Motor neuron (in vitro differentiated cells): ENCODE measurements around the gene SCNN1B. TPM values are rescaled to one million over a fixed set of nuclear protein-coding genes. Genes with fewer than 3 reads are reported as not detected.
"Not testable (repeated sequence)": the region's sequence is repeated elsewhere in the genome, so short reads cannot be mapped to it uniquely, and the experiment has no call there.

Source experiments
- ATAC-seq, 8 experiments: fragments of 200-7000 bp; cut with Tn5 transposase; replicated peaks in 6 of 8; 2 replicates each; pipeline ENCODE4 v1.8.0; 2021; ENCODE audit warnings: mild to moderate bottlenecking in 8 of 8, moderate library complexity in 8 of 8
- H3K27ac ChIP-seq, 2 donors: fragments of 250-450 bp; sonication (Bioruptor Pico); 2 replicates each; pipeline ENCODE4 v1.9.0; 2021; ENCODE audit warnings: antibody characterized with exemption in 2 of 2, mild to moderate bottlenecking in 2 of 2, moderate library complexity in 1 of 2
- H3K4me1 ChIP-seq, 2 donors: fragments of 250-450 bp; sonication (Bioruptor Pico); replicated peaks in 1 of 2; 2 replicates each; pipeline ENCODE4 v1.6.1; 2021; ENCODE audit warnings: antibody characterized with exemption in 2 of 2, mild to moderate bottlenecking in 2 of 2, moderate library complexity in 1 of 2
- H3K4me3 ChIP-seq, 5 donors: fragments of 250-450 bp; sonication (Bioruptor Pico); 2 replicates each; pipeline ENCODE4 v1.9.0; 2021; ENCODE audit warnings: antibody characterized with exemption in 5 of 5, mild to moderate bottlenecking in 5 of 5, moderate library complexity in 4 of 5
- WGBS, 10 experiments: fragments of 450-650 bp; shearing (Covaris generic); methylation state at CpG; one replicate each; pipeline ENCODE4 v1.0.0; 2022; 5-methylcytosine and 5-hydroxymethylcytosine counted together
- in situ Hi-C, 9 experiments: fragments of 400-800 bp; cut with MboI; loops; one replicate each; pipeline ENCODE4 v1.15.0; 2021; ENCODE audit warnings: low sequenced_read_pairs in 9 of 9, low pct_unique_long_range_greater_than_20kb in 2 of 9; ENCODE audit not compliant: unreplicated experiment in 9 of 9
- total RNA-seq, 8 experiments: library from RNA; unstranded; fragments of 300-600 nt; gene quantifications; 2 replicates each; pipeline versions ENCODE4 v1.2.3 to v1.2.4, GENCODE V29; 2022

Gene SCNN1B
- total RNA-seq, 8 experiments from 2014 or later, result 0.25 to 0.85 (median 0.59) TPM; not detected in 4

- Histone ChIP-seq H3K4me3 (no peak overlapping the region), H3K4me1 (no peaks in the 10 kb centered on the region), H3K27ac (no peak overlapping the region)
- in situ Hi-C loops, result no loop called here
- 0 to 100% (median 60%) methylated on average over 1 to 2 of the region's 3 CpGs; no CpG with 5 or more reads in 3 of the 10 experiments for WGBS, 10 experiments
- ATAC-seq, result peak in 3 of 8 experiments; percentile 25 to 32 (median 31)
Measured at GRCh38 chr16:23296994-23297393, 5.1 kb upstream of the SCNN1B start.

GRCh38 chr16:23298290-23298915 lies 3.7 kb upstream of the SCNN1B start:
- ATAC-seq, result no peak
- no peaks in the 10 kb centered on the region for H3K4me1 ChIP-seq
- 37 to 83% (median 50%) methylated on average over 2 to 5 of the region's 6 CpGs; no CpG with 5 or more reads in 5 of the 10 experiments for WGBS, 10 experiments
- no peak overlapping the region for H3K27ac ChIP-seq
- in situ Hi-C loops, result no loop called here
- H3K4me3 ChIP-seq, result no peak overlapping the region

- H3K4me1 ChIP-seq, in situ Hi-C loops, ATAC-seq, H3K27ac ChIP-seq, H3K4me3 ChIP-seq: not testable (repeated sequence)
- WGBS, 10 experiments, result 0 to 80% (median 80%) methylated on average over 1 of the region's 3 CpGs; no CpG with 5 or more reads in 7 of the 10 experiments
Measured at GRCh38 chr16:23299815-23300214, 2.3 kb upstream of the SCNN1B start.

- Histone ChIP-seq H3K4me3 (no peak overlapping the region), H3K27ac (no peak overlapping the region), H3K4me1 (no peaks in the 10 kb centered on the region)
- 0 to 38% (median 24%) methylated on average over 2 to 13 of the region's 18 CpGs for WGBS, 10 experiments
- in situ Hi-C loops, result no loop called here
- peak in 1 of 8 experiments; percentile 7 for ATAC-seq
Measured at GRCh38 chr16:23301251-23302044, 654 bp upstream of the SCNN1B start.

GRCh38 chr16:23303685-23304084 lies 1.6 kb downstream of the SCNN1B start:
- no peak for ATAC-seq
- H3K4me1 ChIP-seq, result no peaks in the 10 kb centered on the region
- H3K27ac ChIP-seq, result no peak overlapping the region
- in situ Hi-C loops, result no loop called here
- no peak overlapping the region for H3K4me3 ChIP-seq
- 58 to 100% (median 85%) methylated on average over 2 to 7 of the region's 7 CpGs; no CpG with 5 or more reads in 1 of the 10 experiments for WGBS, 10 experiments

- no peak overlapping the region for H3K4me3 ChIP-seq
- ATAC-seq, result no peak
- no peak overlapping the region for H3K27ac ChIP-seq
- H3K4me1 ChIP-seq, result no peaks in the 10 kb centered on the region
- in situ Hi-C loops, result no loop called here
- 50 to 100% (median 70%) methylated on average over 1 of the region's 2 CpGs; no CpG with 5 or more reads in 6 of the 10 experiments for WGBS, 10 experiments
Measured at GRCh38 chr16:23304620-23305019, 2.5 kb downstream of the SCNN1B start.

GRCh38 chr16:23306199-23307100 lies 4.3 kb downstream of the SCNN1B start:
- no peak for ATAC-seq
- Histone ChIP-seq H3K4me3 (no peak overlapping the region), H3K4me1 (no peaks in the 10 kb centered on the region), H3K27ac (no peak overlapping the region)
- 32 to 94% (median 68%) methylated on average over 2 to 7 of the region's 7 CpGs for WGBS, 10 experiments
- in situ Hi-C loops, result no loop called here

GRCh38 chr16:23310217-23310616 lies 8.1 kb downstream of the SCNN1B start:
- no peak for ATAC-seq
- in situ Hi-C loops, result no loop called here
- Histone ChIP-seq H3K4me1 (no peaks in the 10 kb centered on the region), H3K4me3 (no peak overlapping the region), H3K27ac (no peak overlapping the region)

- in situ Hi-C loops, result no loop called here
- 42 to 92% (median 84%) methylated on average over 2 to 5 of the region's 5 CpGs; no CpG with 5 or more reads in 6 of the 10 experiments for WGBS, 10 experiments
- no peak for ATAC-seq
- Histone ChIP-seq H3K27ac (no peak overlapping the region), H3K4me1 (no peaks in the 10 kb centered on the region), H3K4me3 (no peak overlapping the region)
Measured at GRCh38 chr16:23310744-23311143, 8.6 kb downstream of the SCNN1B start.

GRCh38 chr16:23316232-23316631 lies 14.1 kb downstream of the SCNN1B start:
- H3K4me3 ChIP-seq, result no peak overlapping the region
- H3K27ac ChIP-seq, result no peak overlapping the region
- H3K4me1 ChIP-seq, result peaks cover 0 to 5% of the 10 kb centered on the region in 2 donors
- in situ Hi-C loops, result no loop called here
- WGBS, 10 experiments, result 43 to 100% (median 94%) methylated on average over 1 to 2 of the region's 2 CpGs; no CpG with 5 or more reads in 3 of the 10 experiments
- ATAC-seq, result no peak

- in situ Hi-C loops, result no loop called here
- Histone ChIP-seq H3K27ac (no peak overlapping the region), H3K4me3 (no peak overlapping the region), H3K4me1 (peaks cover 0 to 5% of the 10 kb centered on the region in 2 donors)
- no peak for ATAC-seq
- WGBS, 10 experiments, result 0 to 100% (median 72%) methylated on average over 1 to 2 of the region's 2 CpGs; no CpG with 5 or more reads in 2 of the 10 experiments
Measured at GRCh38 chr16:23316634-23317265, 14.6 kb downstream of the SCNN1B start.

GRCh38 chr16:23317266-23317661 lies 15.2 kb downstream of the SCNN1B start:
- peak in 5 of 8 experiments; percentile 39 to 52 (median 48) for ATAC-seq
- WGBS, 10 experiments, result 0 to 63% (median 35%) methylated on average over 1 to 7 of the region's 8 CpGs; no CpG with 5 or more reads in 3 of the 10 experiments
- in situ Hi-C loops, result no loop called here
- H3K4me1 ChIP-seq, result peaks cover 0 to 5% of the 10 kb centered on the region in 2 donors
- no peak overlapping the region for H3K27ac ChIP-seq
- H3K4me3 ChIP-seq, result no peak overlapping the region
